Endothelial cell of umbilical vein (primary cell): ENCODE results near the gene GABBR2. TPM values are rescaled to one million over a fixed set of nuclear protein-coding genes. Genes with fewer than 3 reads are reported as not detected.

Experiments used
- BruUV-seq: library from RNA; stranded (reverse); fragments of 400-500 nt; replicated peaks from 2 replicates; lab custom pipeline; 2021; lab: Mats Ljungman, UMichigan
- CTCF ChIA-PET: fragments of 300-600, 350-600 bp; sonication (Branson Sonifier 250); formaldehyde crosslinking; loops from one replicate; lab custom pipeline; 2021; ENCODE audit warnings: antibody characterized with exemption, inconsistent platforms; lab: Charles Lee
- POLR2A ChIA-PET: fragments of 300-600, 350-600 bp; sonication (Branson Sonifier 250); formaldehyde crosslinking; loops from one replicate; lab custom pipeline; 2021; ENCODE audit warnings: antibody characterized with exemption, inconsistent platforms; lab: Charles Lee
- DNase-seq: peaks from one replicate; pipeline ENCODE4 v3.0.0-alpha.2; 2011; ENCODE audit warnings: low read depth, low spot score
- FAIRE-seq: peaks from 2 replicates; lab custom pipeline; 2011; peaks lifted over from hg19 to GRCh38; lab: Jason Lieb, UNC
- H2AFZ ChIP-seq: 2 replicates; pipeline ENCODE4 v1.6.0; 2012; ENCODE audit warnings: low read depth, low read length, control low read depth, inconsistent platforms
- H3K27ac ChIP-seq: 2 replicates; pipeline ENCODE4 v1.5.1; 2011; ENCODE audit warnings: low read depth, mild to moderate bottlenecking, control low read depth, low read length, moderate library complexity; ENCODE audit not compliant: insufficient read depth
- H3K27me3 ChIP-seq, 2 experiments: 2 replicates each; pipeline versions ENCODE4 v1.6.0 to v1.6.1; 2011; ENCODE audit warnings: low read length in 2 of 2, mixed read lengths in 1 of 2; ENCODE audit not compliant: control insufficient read depth in 2 of 2, insufficient read depth in 2 of 2
- H3K36me3 ChIP-seq, 2 experiments: 2 replicates in 1 of 2; 3 replicates in 1 of 2; pipeline ENCODE4 v1.5.1; 2011; ENCODE audit warnings: low read length in 2 of 2, mild to moderate bottlenecking in 1 of 2, moderate library complexity in 1 of 2; ENCODE audit not compliant: control insufficient read depth in 2 of 2, insufficient read depth in 2 of 2; ENCODE audit errors: extremely low read depth in 1 of 2
- H3K4me1 ChIP-seq: 3 replicates; pipeline ENCODE4 v1.5.1; 2011; ENCODE audit warnings: mild to moderate bottlenecking, low read length; ENCODE audit not compliant: control insufficient read depth, insufficient read depth; ENCODE audit errors: extremely low read depth
- H3K4me2 ChIP-seq: 2 replicates; pipeline ENCODE4 v1.6.1; 2011; ENCODE audit warnings: low read length, control low read depth, mixed read lengths; ENCODE audit not compliant: insufficient read depth
- H3K4me3 ChIP-seq, 3 experiments: fragments of 200-600 bp in 1 of 3; sonication (generic), shearing (Covaris generic) in 1 of 3; replicated peaks in 1 of 3; 2 replicates each; pipeline ENCODE4 v1.5.1; 2011 to 2016; ENCODE audit warnings: control low read depth in 3 of 3, low read length in 3 of 3, mild to moderate bottlenecking in 2 of 3, inconsistent platforms in 1 of 3, low read depth in 1 of 3, moderate library complexity in 1 of 3; ENCODE audit not compliant: insufficient read depth in 1 of 3
- H3K79me2 ChIP-seq: 2 replicates; pipeline ENCODE4 v1.6.0; 2012; ENCODE audit warnings: low read length, inconsistent platforms; ENCODE audit not compliant: control insufficient read depth, insufficient read depth
- H3K9ac ChIP-seq: replicated peaks from 2 replicates; pipeline ENCODE3; 2011; ENCODE audit warnings: low read length, control low read depth; ENCODE audit not compliant: insufficient read depth; ENCODE audit errors: extremely low read depth
- H3K9me1 ChIP-seq: replicated peaks from 3 replicates; pipeline ENCODE4 v1.6.0; 2011; ENCODE audit warnings: mild to moderate bottlenecking, low read length; ENCODE audit not compliant: control insufficient read depth, insufficient read depth; ENCODE audit errors: extremely low read depth
- H3K9me3 ChIP-seq: replicated peaks from 2 replicates; pipeline ENCODE4 v1.5.1; 2012; ENCODE audit warnings: low read length, inconsistent platforms; ENCODE audit not compliant: control insufficient read depth, insufficient read depth
- H4K20me1 ChIP-seq: replicated peaks from 2 replicates; pipeline ENCODE3; 2011; ENCODE audit warnings: mild to moderate bottlenecking, low read length; ENCODE audit not compliant: control insufficient read depth, insufficient read depth; ENCODE audit errors: extremely low read depth
- EZH2 ChIP-seq: IDR thresholded peaks from 2 replicates; pipeline ENCODE4 v1.6.1; 2012; ENCODE audit warnings: borderline replicate concordance, low read depth, mild to moderate bottlenecking, moderate library complexity, low read length, inconsistent platforms; ENCODE audit not compliant: severe bottlenecking
- FOS ChIP-seq: IDR thresholded peaks from 2 replicates; pipeline ENCODE4 v1.6.1; 2011; ENCODE audit warnings: mild to moderate bottlenecking, low read length, moderate library complexity, borderline replicate concordance; ENCODE audit not compliant: insufficient read depth
- GATA2 ChIP-seq: IDR thresholded peaks from 2 replicates; pipeline ENCODE4 v1.7.0; 2011; ENCODE audit warnings: low read depth, mild to moderate bottlenecking, moderate library complexity, mixed read lengths, low read length; ENCODE audit not compliant: insufficient read length, insufficient read depth
- JUN ChIP-seq: IDR thresholded peaks from 2 replicates; pipeline ENCODE4 v1.6.1; 2011; ENCODE audit warnings: borderline replicate concordance, low read depth; ENCODE audit not compliant: insufficient read length, insufficient read depth
- MYC ChIP-seq: IDR thresholded peaks from one replicate; pipeline ENCODE4 v1.6.1; 2011; ENCODE audit warnings: mild to moderate bottlenecking, low read depth, low read length
- POLR2A ChIP-seq: IDR thresholded peaks from 2 replicates; pipeline ENCODE4 v1.6.1; 2012; ENCODE audit warnings: low read depth, mild to moderate bottlenecking, control low read depth, low read length
- POLR2AphosphoS5 ChIP-seq: IDR thresholded peaks from 2 replicates; pipeline ENCODE4 v1.6.1; 2012; ENCODE audit warnings: low read depth, mild to moderate bottlenecking, control low read depth, low read length, moderate library complexity; ENCODE audit not compliant: insufficient read depth
- dilution Hi-C: fragments of 300-500 bp; cut with MboI; formaldehyde crosslinking; loops from one replicate; pipeline ENCODE4 v1.15.0; 2019; ENCODE audit warnings: low sequenced_read_pairs; ENCODE audit not compliant: extremely low pct_ligation_motif_present
- intact Hi-C: fragments of 100-400 bp; cut with micrococcal nuclease; formaldehyde crosslinking; loops from one replicate; pipeline ENCODE4 v1.10.0; 2022
- polyA plus RNA-seq, 4 experiments: library from polyadenylated mRNA; depleted of rRNA in 3 of 4; stranded (reverse) in 3 of 4; unstranded in 1 of 4; fragments of >200 nt; gene quantifications; 2 replicates each; pipeline versions ENCODE4 v1.2.1 to v1.2.3, GENCODE V29; 2011 to 2012; ENCODE audit warnings: missing spikeins in 1 of 4
- total RNA-seq: library from RNA; stranded (reverse); gene quantifications from 2 replicates; pipeline ENCODE4 v1.2.3, GENCODE V29; 2021
- TF ChIP-seq, protein P1 (sequence below), 2 donors: IDR thresholded peaks; 1 replicate in 1 of 2; 2 replicates in 1 of 2; pipeline ENCODE4 v1.5.1; 2011; ENCODE audit warnings: low read length in 2 of 2, mild to moderate bottlenecking in 2 of 2, moderate library complexity in 2 of 2, control low read depth in 1 of 2, inconsistent platforms in 1 of 2, low read depth in 1 of 2; ENCODE audit not compliant: insufficient read depth in 1 of 2; ENCODE audit errors: extremely low read depth in 1 of 2
- TF ChIP-seq, protein P2 (sequence below): IDR thresholded peaks from 2 replicates; pipeline ENCODE4 v1.6.1; 2011; ENCODE audit not compliant: insufficient read depth, insufficient read length

Gene GABBR2
- total and polyA plus RNA-seq, 2 donors (not counting 3 experiments of a cell fraction or from before 2014, with no cell fraction given), result 1.1 to 9.2 TPM

DNA sequence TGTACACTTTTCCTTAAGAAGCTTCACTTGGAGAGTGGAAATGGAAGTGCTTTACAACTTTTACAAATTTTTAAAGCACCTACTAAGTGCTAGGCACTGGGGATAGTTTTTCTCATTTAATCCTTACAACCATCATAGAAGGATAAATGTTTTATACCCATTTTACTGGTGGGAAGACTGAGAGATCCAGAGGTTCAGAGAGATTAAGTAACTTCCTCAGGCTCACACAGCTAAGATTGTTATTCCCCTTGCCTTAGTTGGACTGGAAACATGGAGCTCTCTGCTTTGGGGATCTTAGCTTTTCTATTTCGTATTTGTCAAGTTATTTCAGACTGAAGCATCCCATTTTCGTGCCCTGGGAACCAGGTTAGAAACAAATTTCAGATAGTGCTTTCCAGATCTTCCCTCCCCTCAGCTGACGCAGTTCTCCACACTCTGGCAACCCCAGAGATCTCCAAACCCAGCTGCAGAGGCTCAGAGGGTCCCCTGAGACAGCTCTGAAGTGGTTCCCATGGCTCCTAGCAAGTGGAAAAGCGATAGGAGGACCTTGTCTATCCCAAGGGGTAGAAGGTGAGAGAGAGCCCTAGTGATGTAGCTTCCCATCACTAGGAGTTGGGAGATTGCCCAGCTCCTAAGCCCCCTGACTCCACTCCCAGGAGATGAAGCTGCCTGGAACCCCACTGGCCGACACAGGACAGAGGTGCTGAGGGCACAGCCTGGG, 16.2 kb upstream of the GABBR2 start:
- POLR2A ChIA-PET, result no interaction called here
- Histone ChIP-seq H3K9ac (no peak overlapping the region), H3K4me1 (no peaks in the 10 kb centered on the region), H3K27ac (no peak overlapping the region), H3K79me2 (no peaks in the 10 kb centered on the region), H3K27me3 (peaks cover 11 to 17% of the 10 kb centered on the region in 2 experiments), H3K36me3 (no peaks in the 10 kb centered on the region), H3K4me2 (no peak overlapping the region), H2AFZ (no peak overlapping the region), H3K9me3 (no peaks in the 10 kb centered on the region), H3K4me3 (no peak overlapping the region), H3K9me1 (no peaks in the 10 kb centered on the region), H4K20me1 (no peaks in the 10 kb centered on the region)
- intact Hi-C loops (no loop called here), dilution Hi-C loops (no loop called here)
- CTCF ChIA-PET, result interaction anchor here (0.8 to 5.3 kb wide), 2 partner anchors 50 to 202 kb away, joined by 3 to 24 read pairs; no protein-coding TSS in a partner anchor
- no peak for TF ChIP-seq POLR2A
- no peak for TF ChIP-seq EZH2
- no peak for TF ChIP-seq JUN
- TF ChIP-seq FOS, result no peak
- TF ChIP-seq, protein P1, sequence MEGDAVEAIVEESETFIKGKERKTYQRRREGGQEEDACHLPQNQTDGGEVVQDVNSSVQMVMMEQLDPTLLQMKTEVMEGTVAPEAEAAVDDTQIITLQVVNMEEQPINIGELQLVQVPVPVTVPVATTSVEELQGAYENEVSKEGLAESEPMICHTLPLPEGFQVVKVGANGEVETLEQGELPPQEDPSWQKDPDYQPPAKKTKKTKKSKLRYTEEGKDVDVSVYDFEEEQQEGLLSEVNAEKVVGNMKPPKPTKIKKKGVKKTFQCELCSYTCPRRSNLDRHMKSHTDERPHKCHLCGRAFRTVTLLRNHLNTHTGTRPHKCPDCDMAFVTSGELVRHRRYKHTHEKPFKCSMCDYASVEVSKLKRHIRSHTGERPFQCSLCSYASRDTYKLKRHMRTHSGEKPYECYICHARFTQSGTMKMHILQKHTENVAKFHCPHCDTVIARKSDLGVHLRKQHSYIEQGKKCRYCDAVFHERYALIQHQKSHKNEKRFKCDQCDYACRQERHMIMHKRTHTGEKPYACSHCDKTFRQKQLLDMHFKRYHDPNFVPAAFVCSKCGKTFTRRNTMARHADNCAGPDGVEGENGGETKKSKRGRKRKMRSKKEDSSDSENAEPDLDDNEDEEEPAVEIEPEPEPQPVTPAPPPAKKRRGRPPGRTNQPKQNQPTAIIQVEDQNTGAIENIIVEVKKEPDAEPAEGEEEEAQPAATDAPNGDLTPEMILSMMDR (IDR thresholded peaks at IDR 0.05; ENCODE audit: extremely low read depth in 1 of 2, insufficient read depth in 1 of 2, low read depth in 1 of 2, low read length in 2 of 2), result no peak
- TF ChIP-seq, protein P2, sequence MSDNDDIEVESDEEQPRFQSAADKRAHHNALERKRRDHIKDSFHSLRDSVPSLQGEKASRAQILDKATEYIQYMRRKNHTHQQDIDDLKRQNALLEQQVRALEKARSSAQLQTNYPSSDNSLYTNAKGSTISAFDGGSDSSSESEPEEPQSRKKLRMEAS, result no peak
- TF ChIP-seq GATA2, result no peak
- TF ChIP-seq POLR2AphosphoS5, result no peak
- TF ChIP-seq MYC, result no peak
- FAIRE-seq, result no peak
- BruUV-seq, result no TSS peak
- no peak for DNase-seq
